ENCODE results near the gene MTFP1. TPM values are rescaled to one million over a fixed set of nuclear protein-coding genes. Genes with fewer than 3 reads are reported as not detected.
"Not testable (repeated sequence)": the region's sequence is repeated elsewhere in the genome, so short reads cannot be mapped to it uniquely, and the experiment has no call there.

The MTFP1 gene
- total RNA-seq, 1 donor from 2014 or later: 10.2 TPM

- DNase-seq (ENCODE audit: low spot score): no peak
- intact Hi-C loops (cut with DNase I): no loop called here
Measured at GRCh38 chr22:30399718-30400117, 25.9 kb upstream of the MTFP1 start.

GRCh38 chr22:30400159-30400558 is 25.4 kb upstream of the MTFP1 start:
- no peak for DNase-seq (ENCODE audit: low spot score)
- intact Hi-C loops (cut with DNase I): no loop called here

- intact Hi-C loops (cut with DNase I): not testable (repeated sequence)
Measured at GRCh38 chr22:30401024-30401423, 24.5 kb upstream of the MTFP1 start.

GRCh38 chr22:30402028-30402765 is 23.4 kb upstream of the MTFP1 start:
- intact Hi-C loops (cut with DNase I): no loop called here
- no peak for DNase-seq (ENCODE audit: low spot score)

More at GRCh38 chr22:30401024-30401423, 24.5 kb upstream of the MTFP1 start:
- DNase-seq (ENCODE audit: low spot score): not testable (repeated sequence)

GRCh38 chr22:30402766-30403104 is 22.8 kb upstream of the MTFP1 start:
- DNase-seq (ENCODE audit: low spot score); intact Hi-C loops (cut with DNase I): not testable (repeated sequence)

- intact Hi-C loops (cut with DNase I): no loop called here
- DNase-seq (ENCODE audit: low spot score): no peak
Measured at GRCh38 chr22:30404307-30404706, 21.3 kb upstream of the MTFP1 start.

- no peak for DNase-seq (ENCODE audit: low spot score)
- intact Hi-C loops (cut with DNase I): no loop called here
Measured at GRCh38 chr22:30405731-30406130, 19.8 kb upstream of the MTFP1 start.

GRCh38 chr22:30406400-30406799 is 19.2 kb upstream of the MTFP1 start:
- no peak for DNase-seq (ENCODE audit: low spot score)
- intact Hi-C loops (cut with DNase I): no loop called here

- DNase-seq (ENCODE audit: low spot score): no peak
- intact Hi-C loops (cut with DNase I): no loop called here
Measured at GRCh38 chr22:30408388-30409102, 17.0 kb upstream of the MTFP1 start.

- intact Hi-C loops (cut with DNase I): no loop called here
- DNase-seq (ENCODE audit: low spot score): no peak
Measured at GRCh38 chr22:30411780-30412179, 13.8 kb upstream of the MTFP1 start.

- DNase-seq (ENCODE audit: low spot score): no peak
- intact Hi-C loops (cut with DNase I): no loop called here
Measured at GRCh38 chr22:30413001-30413400, 12.6 kb upstream of the MTFP1 start.

- DNase-seq (ENCODE audit: low spot score): no peak
- intact Hi-C loops (cut with DNase I): no loop called here
Measured at GRCh38 chr22:30413745-30414524, 11.6 kb upstream of the MTFP1 start.

- intact Hi-C loops (cut with DNase I): no loop called here
- DNase-seq (ENCODE audit: low spot score): no peak
Measured at GRCh38 chr22:30414525-30415047, 11.0 kb upstream of the MTFP1 start.

GRCh38 chr22:30416403-30416802 is 9.2 kb upstream of the MTFP1 start:
- DNase-seq (ENCODE audit: low spot score): no peak
- intact Hi-C loops (cut with DNase I): no loop called here

- intact Hi-C loops (cut with DNase I): no loop called here
- no peak for DNase-seq (ENCODE audit: low spot score)
Measured at GRCh38 chr22:30416837-30417236, 8.7 kb upstream of the MTFP1 start.

- intact Hi-C loops (cut with DNase I): loop anchor here (10.0 kb wide), 1 partner anchor 174 kb away; the partner anchor contains the start of gene PES1
- DNase-seq (ENCODE audit: low spot score): no peak
Measured at GRCh38 chr22:30420347-30421125, 5.0 kb upstream of the MTFP1 start.

- intact Hi-C loops (cut with DNase I): loop anchor here (10.0 kb wide), 1 partner anchor 173 kb away; the partner anchor contains the start of gene PES1
- no peak for DNase-seq (ENCODE audit: low spot score)
Measured at GRCh38 chr22:30421695-30422480, 3.7 kb upstream of the MTFP1 start.

GRCh38 chr22:30422481-30423300 is 2.9 kb upstream of the MTFP1 start:
- no peak for DNase-seq (ENCODE audit: low spot score)
- intact Hi-C loops (cut with DNase I): loop anchor here (10.0 kb wide), 1 partner anchor 172 kb away; the partner anchor contains the start of gene PES1

Data from cardiac septum (tissue), 1 donor.